ENCODE measurements around the gene CCDC179. TPM values are rescaled to one million over a fixed set of nuclear protein-coding genes. Genes with fewer than 3 reads are reported as not detected.

CCDC179 gene
- total RNA-seq, 4 donors from 2014 or later: not detected

- DNase-seq (ENCODE audit: low spot score) (no peak), ATAC-seq (ENCODE audit: low FRiP score) (no peak)
- TF ChIP-seq CTCF (IDR thresholded peaks at IDR 0.05): no peak
These were observed 50.4 kb downstream of the CCDC179 start for GRCh38 chr11:22809893-22810292.

DNA sequence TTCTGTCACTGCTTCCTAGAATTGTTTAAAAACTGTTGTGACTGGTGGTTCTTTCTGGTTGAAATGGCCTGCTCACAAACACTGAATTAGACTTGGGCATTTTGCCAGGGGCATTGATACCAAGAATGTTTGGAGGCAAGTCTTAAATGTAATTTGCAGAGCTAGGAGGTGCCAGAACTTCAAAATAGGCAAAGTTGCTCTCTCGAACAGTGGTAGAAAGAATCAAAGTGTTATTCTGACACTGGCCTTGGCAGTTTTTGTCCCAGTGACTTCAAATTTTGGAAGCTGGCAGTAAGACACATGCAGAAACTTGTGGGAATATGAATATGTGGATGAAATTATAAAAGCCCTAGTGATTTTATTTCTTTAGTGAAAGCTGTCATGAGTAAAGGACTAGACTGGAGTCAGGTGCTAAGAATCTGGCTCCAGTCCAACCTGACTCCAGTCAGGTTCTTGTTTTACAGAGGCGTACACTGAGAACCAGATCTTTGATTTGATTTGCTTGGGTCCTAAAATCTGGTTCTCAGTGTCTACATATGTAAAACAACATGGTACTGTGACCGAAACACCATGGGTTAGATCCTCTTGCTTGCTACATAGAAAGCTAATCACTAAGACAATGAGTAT lies 51.6 kb downstream of the CCDC179 start:
- TF ChIP-seq CTCF (IDR thresholded peaks at IDR 0.05): no peak
- ATAC-seq (ENCODE audit: low FRiP score): no peak
- DNase-seq (ENCODE audit: low spot score): no peak

DNA sequence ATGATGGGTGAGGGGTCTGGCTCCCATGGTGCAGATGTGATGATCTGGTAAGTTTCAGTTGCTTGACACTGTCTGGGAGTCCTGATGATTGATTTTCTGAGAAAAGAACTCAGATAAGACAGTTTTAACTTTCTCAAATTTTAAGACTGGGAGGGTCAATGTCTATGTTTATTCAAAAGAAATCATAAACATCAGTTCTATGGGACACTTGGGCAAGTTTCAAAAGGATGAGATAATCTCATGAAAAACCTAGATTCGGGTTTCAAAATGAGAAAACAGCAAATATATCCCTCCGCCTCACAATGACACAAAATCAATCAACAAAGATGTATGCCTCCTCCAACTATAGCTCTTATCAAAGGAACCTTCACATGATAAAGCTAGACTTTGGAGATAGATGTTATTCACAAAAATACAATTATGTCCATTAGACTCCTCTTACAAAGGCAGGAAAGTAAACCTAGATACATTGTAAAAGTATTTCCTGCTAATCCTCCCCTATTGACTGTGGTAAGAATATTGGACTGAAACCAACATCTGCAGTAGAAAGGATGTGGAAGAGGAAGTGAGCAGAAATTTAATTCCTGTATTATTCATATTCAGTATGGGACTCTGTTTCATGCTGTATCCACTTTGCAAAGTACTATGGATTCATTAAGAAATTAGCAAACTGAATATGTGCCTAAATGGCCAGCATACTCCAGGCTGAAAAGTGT lies 52.3 kb downstream of the CCDC179 start:
- ATAC-seq (ENCODE audit: low FRiP score) (no peak), DNase-seq (ENCODE audit: low spot score) (no peak)
- no peak for TF ChIP-seq CTCF (IDR thresholded peaks at IDR 0.05)

DNA sequence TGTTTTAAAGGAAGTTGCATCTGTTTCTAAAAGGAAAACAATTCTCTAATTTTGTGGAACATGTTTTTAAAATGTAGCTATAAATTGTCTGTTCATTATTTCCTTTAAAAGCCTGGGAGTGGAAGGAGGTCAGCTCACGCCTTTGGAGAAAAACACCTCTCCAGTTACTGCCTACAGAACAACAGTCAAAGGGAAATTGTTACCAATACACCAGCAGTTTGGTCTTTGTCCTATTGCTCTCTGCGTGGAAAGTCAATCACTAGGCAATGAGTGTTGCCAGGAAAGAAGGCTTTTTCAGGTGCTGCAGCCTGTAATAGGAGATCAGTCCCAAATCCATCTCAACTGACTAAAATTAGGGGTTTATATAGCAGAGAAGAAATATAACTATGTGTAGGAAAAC lies 52.9 kb downstream of the CCDC179 start:
- no peak for TF ChIP-seq CTCF (IDR thresholded peaks at IDR 0.05)
- ATAC-seq (ENCODE audit: low FRiP score): no peak
- DNase-seq (ENCODE audit: low spot score): no peak

DNA sequence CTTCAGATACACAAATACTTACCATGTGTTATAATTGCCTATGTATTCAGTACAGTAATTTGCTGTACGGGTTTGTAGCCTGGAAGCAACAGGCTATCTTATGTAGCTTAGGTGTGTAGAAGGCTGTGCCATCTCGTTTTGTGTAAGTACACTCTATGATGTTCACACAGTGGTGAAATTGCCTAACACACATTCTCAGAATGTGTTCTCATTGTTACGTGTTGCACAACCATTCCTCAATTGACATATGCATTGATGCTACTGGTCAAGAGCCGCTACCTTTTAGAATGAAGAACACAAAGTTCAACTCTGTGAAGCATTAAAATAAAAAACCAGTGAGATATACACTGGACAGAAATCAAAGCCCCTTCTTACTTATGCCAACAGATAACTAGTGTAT lies 57.4 kb downstream of the CCDC179 start:
- no peak for ATAC-seq (ENCODE audit: low FRiP score)
- no peak for DNase-seq (ENCODE audit: low spot score)
- TF ChIP-seq CTCF (IDR thresholded peaks at IDR 0.05): no peak

DNA sequence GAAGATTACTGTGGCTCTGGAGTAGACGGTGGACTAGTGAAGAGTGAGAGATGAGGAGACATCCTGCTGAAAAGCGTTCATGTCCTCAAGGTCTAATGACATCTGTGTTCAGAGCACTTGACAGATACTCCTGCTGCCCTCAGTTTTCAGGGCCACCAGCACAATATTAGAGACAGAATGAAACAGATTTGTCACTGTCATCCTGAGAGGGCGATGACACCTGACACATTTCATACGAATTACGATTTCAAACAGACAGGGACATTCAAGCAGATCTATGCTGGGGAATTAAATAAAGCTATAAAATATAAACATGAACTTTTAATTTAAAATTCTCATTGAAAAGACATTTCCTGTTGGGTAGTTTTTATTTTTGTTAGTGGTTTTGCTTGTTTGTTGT lies 59.8 kb downstream of the CCDC179 start:
- DNase-seq (ENCODE audit: low spot score) (no peak), ATAC-seq (ENCODE audit: low FRiP score) (no peak)
- no peak for TF ChIP-seq CTCF (IDR thresholded peaks at IDR 0.05)

DNA sequence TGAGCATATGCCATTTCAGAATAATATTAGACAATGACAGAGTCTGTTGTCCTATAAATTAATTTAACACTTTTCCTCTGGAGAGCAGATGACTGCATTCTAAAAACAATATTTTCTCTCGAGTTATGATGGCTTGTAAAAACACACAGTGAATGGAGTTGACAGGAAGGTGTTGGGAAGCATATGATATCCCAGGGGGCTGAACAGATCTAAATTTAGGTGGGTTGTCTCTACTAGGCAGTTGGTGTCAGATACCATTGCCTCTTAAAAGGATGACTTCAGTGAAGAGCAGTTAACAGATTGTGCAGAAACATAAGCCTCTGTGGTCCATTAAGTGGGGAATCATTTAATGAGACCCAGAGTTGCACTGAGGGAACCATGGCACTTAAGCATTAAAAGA lies 61.4 kb downstream of the CCDC179 start:
- ATAC-seq (ENCODE audit: low FRiP score) (no peak), DNase-seq (ENCODE audit: low spot score) (no peak)
- no peak for TF ChIP-seq CTCF (IDR thresholded peaks at IDR 0.05)

Measured in omental fat pad (tissue), 4 donors.